Measurements from ENCODE around the gene OR2M2.

OR2M2 gene

DNA sequence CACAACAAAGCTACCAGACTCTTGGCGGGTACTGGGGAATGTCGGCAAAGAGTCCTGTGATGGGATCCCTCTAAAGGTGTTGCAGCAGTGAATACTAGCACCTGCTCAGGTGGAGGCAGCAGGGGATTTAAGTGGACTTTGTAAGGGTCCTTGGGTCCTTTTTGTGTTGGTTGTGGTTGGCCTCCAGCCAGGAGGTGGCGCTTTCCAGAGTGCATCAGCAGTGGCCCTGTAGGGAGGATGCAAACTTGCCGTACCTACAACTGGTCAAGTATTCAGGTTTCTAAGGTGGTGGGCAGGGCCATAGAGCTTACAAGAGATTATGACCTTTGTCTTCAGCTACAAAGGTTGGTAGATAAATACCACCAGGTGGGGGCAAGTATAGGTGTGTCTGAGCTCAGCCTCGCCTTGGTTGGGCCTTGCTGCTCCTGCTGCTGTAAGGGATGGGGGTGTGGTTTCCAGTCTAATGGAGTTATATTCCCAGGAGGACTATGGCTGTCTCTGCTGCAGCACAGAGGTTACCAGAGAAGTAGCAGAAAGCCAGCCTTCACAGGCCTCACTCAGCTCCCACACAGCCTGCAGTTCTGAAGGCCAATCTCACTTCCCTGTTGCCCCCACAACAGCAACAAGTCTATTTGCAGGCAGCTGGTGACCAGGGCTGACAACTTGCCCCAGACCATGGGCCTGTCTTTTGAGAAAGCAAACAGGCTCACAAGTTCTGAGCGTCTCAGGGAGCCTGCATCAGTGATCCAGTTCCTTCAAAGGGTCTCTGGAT is 22.4 kb upstream of the OR2M2 start:
- TF ChIP-seq, protein P1, sequence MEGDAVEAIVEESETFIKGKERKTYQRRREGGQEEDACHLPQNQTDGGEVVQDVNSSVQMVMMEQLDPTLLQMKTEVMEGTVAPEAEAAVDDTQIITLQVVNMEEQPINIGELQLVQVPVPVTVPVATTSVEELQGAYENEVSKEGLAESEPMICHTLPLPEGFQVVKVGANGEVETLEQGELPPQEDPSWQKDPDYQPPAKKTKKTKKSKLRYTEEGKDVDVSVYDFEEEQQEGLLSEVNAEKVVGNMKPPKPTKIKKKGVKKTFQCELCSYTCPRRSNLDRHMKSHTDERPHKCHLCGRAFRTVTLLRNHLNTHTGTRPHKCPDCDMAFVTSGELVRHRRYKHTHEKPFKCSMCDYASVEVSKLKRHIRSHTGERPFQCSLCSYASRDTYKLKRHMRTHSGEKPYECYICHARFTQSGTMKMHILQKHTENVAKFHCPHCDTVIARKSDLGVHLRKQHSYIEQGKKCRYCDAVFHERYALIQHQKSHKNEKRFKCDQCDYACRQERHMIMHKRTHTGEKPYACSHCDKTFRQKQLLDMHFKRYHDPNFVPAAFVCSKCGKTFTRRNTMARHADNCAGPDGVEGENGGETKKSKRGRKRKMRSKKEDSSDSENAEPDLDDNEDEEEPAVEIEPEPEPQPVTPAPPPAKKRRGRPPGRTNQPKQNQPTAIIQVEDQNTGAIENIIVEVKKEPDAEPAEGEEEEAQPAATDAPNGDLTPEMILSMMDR (conservative IDR thresholded peaks at IDR 0.05; ENCODE audit: low read depth, low read length): no peak
- no peak overlapping the region for H3K4me3 ChIP-seq (ENCODE audit: low read depth, low read length)
- DNase-seq (ENCODE audit: low read depth): no peak

- no peak for DNase-seq (ENCODE audit: low read depth)
- TF ChIP-seq, protein P1 (conservative IDR thresholded peaks at IDR 0.05; ENCODE audit: low read depth, low read length): no peak
- no peak overlapping the region for H3K4me3 ChIP-seq (ENCODE audit: low read depth, low read length)
Measured at GRCh38 chr1:248155927-248156326, 18.7 kb upstream of the OR2M2 start.

DNA sequence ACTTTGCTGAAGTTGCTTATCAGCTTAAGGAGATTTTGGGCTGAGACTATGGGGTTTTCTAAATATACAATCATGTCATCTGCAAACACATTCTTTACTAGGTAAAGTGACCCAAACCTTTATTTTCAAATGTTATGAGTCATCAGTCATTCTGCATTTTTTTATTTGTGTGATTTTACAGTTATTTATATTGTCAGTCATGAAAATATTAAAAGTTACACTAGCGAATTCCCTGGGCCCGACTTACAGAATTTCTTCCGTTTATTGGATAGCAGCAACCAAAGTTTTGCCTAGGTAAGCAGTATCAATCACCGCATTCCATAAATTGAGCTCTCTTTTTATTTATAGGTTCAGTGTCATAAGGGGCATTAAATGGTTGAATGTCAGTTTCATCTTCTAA is 15.9 kb upstream of the OR2M2 start:
- DNase-seq (ENCODE audit: low read depth): no peak
- H3K4me3 ChIP-seq (ENCODE audit: low read depth, low read length): no peak overlapping the region
- TF ChIP-seq, protein P1 (conservative IDR thresholded peaks at IDR 0.05; ENCODE audit: low read depth, low read length): no peak

DNA sequence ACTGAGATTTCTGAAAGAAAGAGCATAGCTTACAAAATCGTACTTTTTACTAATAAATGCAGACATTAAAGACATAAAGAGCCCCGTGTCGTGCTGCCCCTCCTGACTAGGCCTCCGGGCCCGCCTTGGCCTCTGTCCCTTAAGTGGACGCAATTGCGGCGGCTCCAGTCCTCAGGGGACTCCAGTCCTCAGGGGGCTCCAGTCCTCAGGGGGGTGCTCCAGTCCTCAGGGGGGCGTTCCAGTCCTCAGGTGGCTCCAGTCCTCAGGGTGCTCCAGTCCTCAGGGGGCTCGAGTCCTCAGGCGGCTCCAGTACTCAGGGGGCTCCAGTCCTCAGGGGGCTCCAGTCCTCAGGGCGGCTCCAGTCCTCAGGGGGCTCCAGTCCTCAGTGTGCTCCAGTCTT is 10.6 kb upstream of the OR2M2 start:
- no peak for DNase-seq (ENCODE audit: low read depth)
- no peak overlapping the region for H3K4me3 ChIP-seq (ENCODE audit: low read depth, low read length)
- TF ChIP-seq, protein P1 (conservative IDR thresholded peaks at IDR 0.05; ENCODE audit: low read depth, low read length): no peak

- no peak overlapping the region for H3K4me3 ChIP-seq (ENCODE audit: low read depth, low read length)
- TF ChIP-seq, protein P1 (conservative IDR thresholded peaks at IDR 0.05; ENCODE audit: low read depth, low read length): no peak
- DNase-seq (ENCODE audit: low read depth): no peak
Measured at GRCh38 chr1:248165186-248165585, 9.4 kb upstream of the OR2M2 start.

- no peak overlapping the region for H3K4me3 ChIP-seq (ENCODE audit: low read depth, low read length)
- no peak for DNase-seq (ENCODE audit: low read depth)
- TF ChIP-seq, protein P1 (conservative IDR thresholded peaks at IDR 0.05; ENCODE audit: low read depth, low read length): no peak
Measured at GRCh38 chr1:248183996-248184395, 9.4 kb downstream of the OR2M2 start.

DNA sequence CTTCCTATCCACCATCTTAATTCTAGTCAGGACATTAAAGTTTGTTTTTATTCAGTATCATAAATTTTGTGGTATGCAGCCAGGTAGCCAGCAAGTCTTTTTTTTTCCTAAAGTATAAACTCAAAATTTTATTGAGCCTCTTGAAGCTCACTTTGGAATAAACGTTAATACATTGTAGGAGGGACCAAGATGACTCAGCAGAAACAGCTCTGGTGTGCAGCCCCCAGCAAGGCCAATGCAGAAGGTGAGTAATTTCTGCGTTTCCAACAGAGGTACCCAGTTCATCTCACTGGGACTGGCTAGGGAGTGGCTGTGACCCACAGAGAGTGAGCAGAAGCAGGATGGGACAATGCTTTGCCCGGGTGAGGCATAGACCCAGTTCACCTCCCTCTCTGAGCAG is 12.7 kb downstream of the OR2M2 start:
- TF ChIP-seq, protein P1 (conservative IDR thresholded peaks at IDR 0.05; ENCODE audit: low read depth, low read length): no peak
- H3K4me3 ChIP-seq (ENCODE audit: low read depth, low read length): no peak overlapping the region
- DNase-seq (ENCODE audit: low read depth): no peak

Measured in choroid plexus epithelial cell (primary cell).